Mesothelial cell of epicardium (in vitro differentiated cells): ENCODE measurements around the gene RARB. TPM values are rescaled to one million over a fixed set of nuclear protein-coding genes. Genes with fewer than 3 reads are reported as not detected.

ENCODE experiments used
- DNase-seq, 2 experiments: peaks; one replicate each; pipeline ENCODE4 v3.0.0; 2021; ENCODE audit warnings: low spot score in 2 of 2; ENCODE audit not compliant: unreplicated experiment in 2 of 2
- H3K27ac Mint-ChIP-seq: 2 replicates; pipeline ENCODE4 v1.8.0; 2021; ENCODE audit warnings: mixed read lengths
- H3K27me3 Mint-ChIP-seq: 2 replicates; pipeline ENCODE4 v1.8.0; 2021; ENCODE audit warnings: low read depth, mixed read lengths
- H3K36me3 Mint-ChIP-seq: 2 replicates; pipeline ENCODE4 v1.8.0; 2021; ENCODE audit warnings: mixed read lengths
- H3K4me1 Mint-ChIP-seq: 2 replicates; pipeline ENCODE4 v1.8.0; 2021; ENCODE audit warnings: mixed read lengths
- H3K4me3 Mint-ChIP-seq: 2 replicates; pipeline ENCODE4 v1.8.0; 2021; ENCODE audit warnings: mild to moderate bottlenecking, moderate library complexity, mixed read lengths
- H3K9me3 Mint-ChIP-seq: 2 replicates; pipeline ENCODE4 v1.8.0; 2021; ENCODE audit warnings: mixed read lengths
- CTCF ChIP-seq: fragments of 200-600 bp; sonication (generic); IDR thresholded peaks from one replicate; pipeline ENCODE4 v1.5.0; 2021; ENCODE audit warnings: antibody characterized with exemption; ENCODE audit not compliant: unreplicated experiment
- total RNA-seq: library from RNA; stranded (reverse); gene quantifications from 3 replicates; pipeline ENCODE4 v1.2.1, GENCODE V29; 2021

RARB gene
- total RNA-seq, 1 donor from 2014 or later: 117 TPM

- Mint-ChIP-seq H3K4me1 (peaks cover 3% of the 10 kb centered on the region), H3K27ac (peak overlapping the region; percentile 65), H3K9me3 (no peaks in the 10 kb centered on the region), H3K27me3 (no peaks in the 10 kb centered on the region), H3K4me3 (no peak overlapping the region), H3K36me3 (peaks cover 43% of the 10 kb centered on the region)
- no peak for TF ChIP-seq CTCF
- no peak for DNase-seq
These were observed 175.6 kb downstream of the RARB start for GRCh38 chr3:25603703-25604102.

- Mint-ChIP-seq H3K27ac (peak overlapping the region; percentile 65), H3K27me3 (no peaks in the 10 kb centered on the region), H3K4me3 (no peak overlapping the region), H3K4me1 (peaks cover 3% of the 10 kb centered on the region), H3K36me3 (peaks cover 43% of the 10 kb centered on the region), H3K9me3 (no peaks in the 10 kb centered on the region)
- DNase-seq: no peak
- no peak for TF ChIP-seq CTCF
These were observed 176.2 kb downstream of the RARB start for GRCh38 chr3:25604107-25604805.

- no peak for DNase-seq
- no peaks in the 10 kb centered on the region for H3K27me3 Mint-ChIP-seq
- H3K27ac Mint-ChIP-seq: peak overlapping the region; percentile 17
- H3K36me3 Mint-ChIP-seq: peaks cover 37% of the 10 kb centered on the region
- no peaks in the 10 kb centered on the region for H3K9me3 Mint-ChIP-seq
- no peak overlapping the region for H3K4me3 Mint-ChIP-seq
- TF ChIP-seq CTCF: no peak
- no peaks in the 10 kb centered on the region for H3K4me1 Mint-ChIP-seq
These were observed 182.1 kb downstream of the RARB start for GRCh38 chr3:25610167-25610566.

GRCh38 chr3:25610779-25611178, 182.7 kb downstream of the RARB start:
- Mint-ChIP-seq H3K4me3 (no peak overlapping the region), H3K4me1 (no peaks in the 10 kb centered on the region), H3K27ac (no peak overlapping the region), H3K27me3 (no peaks in the 10 kb centered on the region), H3K36me3 (peaks cover 33% of the 10 kb centered on the region), H3K9me3 (no peaks in the 10 kb centered on the region)
- DNase-seq: no peak
- TF ChIP-seq CTCF: no peak

- H3K27ac Mint-ChIP-seq: no peak overlapping the region
- DNase-seq: no peak
- no peak for TF ChIP-seq CTCF
- H3K4me1 Mint-ChIP-seq: no peaks in the 10 kb centered on the region
- H3K9me3 Mint-ChIP-seq: no peaks in the 10 kb centered on the region
- no peak overlapping the region for H3K4me3 Mint-ChIP-seq
- H3K27me3 Mint-ChIP-seq: no peaks in the 10 kb centered on the region
- peaks cover 31% of the 10 kb centered on the region for H3K36me3 Mint-ChIP-seq
These were observed 183.1 kb downstream of the RARB start for GRCh38 chr3:25611193-25611592.
